GM23338 (cell line): ENCODE results near the gene C11orf42. TPM values are rescaled to one million over a fixed set of nuclear protein-coding genes. Genes with fewer than 3 reads are reported as not detected.

Source experiments
- ATAC-seq: fragments of 200-7000 bp; cut with Tn5 transposase; 3 replicates; pipeline ENCODE4 v1.9.1; 2020
- DNase-seq: peaks from one replicate; pipeline ENCODE4 v3.0.0-alpha.2; 2015; ENCODE audit warnings: low spot score
- H2AFZ ChIP-seq: fragments of 200-600 bp; sonication (generic); 2 replicates; pipeline ENCODE4 v1.8.0; 2016; ENCODE audit warnings: antibody characterized with exemption, mild to moderate bottlenecking, moderate library complexity
- H3F3A ChIP-seq: fragments of 200-600 bp; sonication (generic); replicated peaks from 2 replicates; pipeline ENCODE4 v1.8.0; 2017; ENCODE audit warnings: antibody characterized with exemption, mixed run types, low read depth
- H3K27ac ChIP-seq: fragments of 200-600 bp; sonication (generic); 2 replicates; pipeline ENCODE4 v1.6.1; 2016; ENCODE audit warnings: low read depth
- H3K27me3 ChIP-seq: fragments of 200-600 bp; sonication (generic); 2 replicates; pipeline ENCODE4 v1.8.0; 2016; ENCODE audit warnings: mild to moderate bottlenecking, mixed run types, moderate library complexity; ENCODE audit not compliant: insufficient read depth
- H3K36me3 ChIP-seq: fragments of 200-600 bp; sonication (generic); 2 replicates; pipeline ENCODE4 v1.8.0; 2016; ENCODE audit warnings: mild to moderate bottlenecking; ENCODE audit not compliant: insufficient read depth
- H3K4me1 ChIP-seq: fragments of 200-600 bp; sonication (generic); 2 replicates; pipeline ENCODE4 v1.8.0; 2016; ENCODE audit warnings: mild to moderate bottlenecking, moderate library complexity; ENCODE audit not compliant: insufficient read depth
- H3K4me2 ChIP-seq: fragments of 200-600 bp; sonication (generic); 2 replicates; pipeline ENCODE4 v1.7.1; 2017; ENCODE audit warnings: mixed run types
- H3K4me3 ChIP-seq: fragments of 200-600 bp; sonication (generic); 2 replicates; pipeline ENCODE4 v1.6.1; 2016; ENCODE audit warnings: mixed run types
- H3K79me2 ChIP-seq: fragments of 200-600 bp; sonication (generic); replicated peaks from 2 replicates; pipeline ENCODE4 v1.8.0; 2017; ENCODE audit warnings: mild to moderate bottlenecking; ENCODE audit not compliant: insufficient read depth
- H3K9me2 ChIP-seq: fragments of 200-600 bp; sonication (generic); 2 replicates; pipeline ENCODE4 v1.8.0; 2017; ENCODE audit not compliant: insufficient read depth
- H4K20me1 ChIP-seq: fragments of 200-600 bp; sonication (generic); replicated peaks from 2 replicates; pipeline ENCODE4 v1.8.0; 2017; ENCODE audit warnings: mild to moderate bottlenecking; ENCODE audit not compliant: insufficient read depth
- H3K27ac Mint-ChIP-seq: 2 replicates; pipeline ENCODE4 v1.8.0; 2020; ENCODE audit warnings: inconsistent platforms, mild to moderate bottlenecking, moderate library complexity, mixed read lengths
- H3K27me3 Mint-ChIP-seq: 3 replicates; pipeline ENCODE4 v1.8.0; 2022; ENCODE audit warnings: low read depth, mild to moderate bottlenecking, moderate library complexity, mixed read lengths, inconsistent platforms; ENCODE audit not compliant: insufficient read depth, poor library complexity
- H3K36me3 Mint-ChIP-seq: 3 replicates; pipeline ENCODE4 v1.8.0; 2021; ENCODE audit warnings: low read depth, mild to moderate bottlenecking, inconsistent platforms, moderate library complexity, mixed read lengths
- H3K4me1 Mint-ChIP-seq: 3 replicates; pipeline ENCODE4 v1.8.0; 2020; ENCODE audit warnings: mild to moderate bottlenecking, inconsistent platforms, mixed read lengths
- H3K4me3 Mint-ChIP-seq: 3 replicates; pipeline ENCODE4 v1.8.0; 2021; ENCODE audit warnings: moderate library complexity, mild to moderate bottlenecking, inconsistent platforms, mixed read lengths
- H3K9me3 Mint-ChIP-seq: 3 replicates; pipeline ENCODE4 v1.8.0; 2020; ENCODE audit warnings: moderate library complexity, mild to moderate bottlenecking, inconsistent platforms, mixed read lengths
- CREB1 ChIP-seq: fragments of 250-450 bp; sonication (Bioruptor Pico); IDR thresholded peaks from 2 replicates; pipeline ENCODE4 v1.5.0; 2020; ENCODE audit warnings: low read depth, mild to moderate bottlenecking, moderate library complexity
- JUNB ChIP-seq: IDR thresholded peaks from one replicate; pipeline ENCODE4 v1.6.1; 2016; ENCODE audit warnings: antibody characterized with exemption; ENCODE audit not compliant: unreplicated experiment
- NANOG ChIP-seq: IDR thresholded peaks from 2 replicates; pipeline ENCODE4 v1.6.1; 2016; ENCODE audit warnings: antibody characterized with exemption, borderline replicate concordance
- POLR2AphosphoS5 ChIP-seq: IDR thresholded peaks from 2 replicates; pipeline ENCODE4 v1.6.1; 2016; ENCODE audit warnings: antibody characterized with exemption, low read depth
- STAT1 ChIP-seq: IDR thresholded peaks from one replicate; pipeline ENCODE4 v1.6.1; 2016; ENCODE audit warnings: antibody characterized with exemption; ENCODE audit not compliant: unreplicated experiment
- ZNF114 ChIP-seq: fragments of 250-450 bp; sonication (Bioruptor Pico); IDR thresholded peaks from 2 replicates; pipeline ENCODE4 v1.5.0; 2020; ENCODE audit warnings: mild to moderate bottlenecking, moderate library complexity
- ZNF331 ChIP-seq: fragments of 250-450 bp; sonication (Bioruptor Pico); IDR thresholded peaks from 2 replicates; pipeline ENCODE4 v1.5.0; 2020; ENCODE audit warnings: low read depth, mild to moderate bottlenecking, moderate library complexity
- polyA plus RNA-seq: library from polyadenylated mRNA; unstranded; fragments of >200 nt; fragmentation: Nextera tagmentation; extraction: Ambion mirVana; gene quantifications from 2 replicates; pipeline ENCODE4 v1.2.1, GENCODE V29; 2016
- total RNA-seq: library from RNA; depleted of rRNA; stranded (reverse); fragments of >200 nt; shearing (Covaris generic); gene quantifications from 2 replicates; pipeline ENCODE4 v1.2.3, GENCODE V29; 2014
- TF ChIP-seq, protein P1 (sequence below): IDR thresholded peaks from one replicate; pipeline ENCODE4 v1.6.1; 2018; ENCODE audit warnings: antibody characterized with exemption; ENCODE audit not compliant: unreplicated experiment
- TF ChIP-seq, protein P2 (sequence below), 2 experiments: fragments of 200-600 bp in 1 of 2; sonication (generic) in 1 of 2; conservative IDR thresholded peaks; 2 replicates each; pipeline versions ENCODE4 v1.5.1 to v1.6.1; 2016 to 2017; ENCODE audit warnings: antibody characterized with exemption in 2 of 2, low read depth in 2 of 2, mild to moderate bottlenecking in 2 of 2, moderate library complexity in 1 of 2
- TF ChIP-seq, protein P3 (sequence below): IDR thresholded peaks from 2 replicates; pipeline ENCODE4 v1.6.1; 2016; ENCODE audit warnings: antibody characterized with exemption

The C11orf42 gene
- total and polyA plus RNA-seq, 2 experiments from 2014 or later = not detected

GRCh38 chr11:6199174-6199810, 6.1 kb upstream of the C11orf42 start, which contains the start of gene OR52W1:
Gene OR52W1 (plus strand): TSS chr11:6199224. CDS start chr11:6199224, 0 bp downstream.
- Histone ChIP-seq H3K36me3 (no peaks in the 10 kb centered on the region), H3K4me2 (no peak within 1 kb of the TSS), H3K9me2 (no peaks in the 10 kb centered on the region), H3K27me3 (no peaks in the 10 kb centered on the region), H3K4me3 (no peak within 1 kb of the TSS), H3F3A (no peaks in the 10 kb centered on the region), H3K79me2 (no peaks in the 10 kb centered on the region), H4K20me1 (no peaks in the 10 kb centered on the region; the same call in 1 of the 2 replicates), H2AFZ (no peak within 1 kb of the TSS), H3K4me1 (peaks cover 7% of the 10 kb centered on the region; the same call in 1 of the 2 replicates), H3K27ac (no peak within 1 kb of the TSS)
- no peaks in the 10 kb centered on the region for H3K9me3 Mint-ChIP-seq
- no peak within 1 kb of the TSS for H3K27ac Mint-ChIP-seq
- H3K36me3 Mint-ChIP-seq = no peaks in the 10 kb centered on the region
- H3K4me1 Mint-ChIP-seq = peaks cover 8% of the 10 kb centered on the region
- TF ChIP-seq, protein P1, sequence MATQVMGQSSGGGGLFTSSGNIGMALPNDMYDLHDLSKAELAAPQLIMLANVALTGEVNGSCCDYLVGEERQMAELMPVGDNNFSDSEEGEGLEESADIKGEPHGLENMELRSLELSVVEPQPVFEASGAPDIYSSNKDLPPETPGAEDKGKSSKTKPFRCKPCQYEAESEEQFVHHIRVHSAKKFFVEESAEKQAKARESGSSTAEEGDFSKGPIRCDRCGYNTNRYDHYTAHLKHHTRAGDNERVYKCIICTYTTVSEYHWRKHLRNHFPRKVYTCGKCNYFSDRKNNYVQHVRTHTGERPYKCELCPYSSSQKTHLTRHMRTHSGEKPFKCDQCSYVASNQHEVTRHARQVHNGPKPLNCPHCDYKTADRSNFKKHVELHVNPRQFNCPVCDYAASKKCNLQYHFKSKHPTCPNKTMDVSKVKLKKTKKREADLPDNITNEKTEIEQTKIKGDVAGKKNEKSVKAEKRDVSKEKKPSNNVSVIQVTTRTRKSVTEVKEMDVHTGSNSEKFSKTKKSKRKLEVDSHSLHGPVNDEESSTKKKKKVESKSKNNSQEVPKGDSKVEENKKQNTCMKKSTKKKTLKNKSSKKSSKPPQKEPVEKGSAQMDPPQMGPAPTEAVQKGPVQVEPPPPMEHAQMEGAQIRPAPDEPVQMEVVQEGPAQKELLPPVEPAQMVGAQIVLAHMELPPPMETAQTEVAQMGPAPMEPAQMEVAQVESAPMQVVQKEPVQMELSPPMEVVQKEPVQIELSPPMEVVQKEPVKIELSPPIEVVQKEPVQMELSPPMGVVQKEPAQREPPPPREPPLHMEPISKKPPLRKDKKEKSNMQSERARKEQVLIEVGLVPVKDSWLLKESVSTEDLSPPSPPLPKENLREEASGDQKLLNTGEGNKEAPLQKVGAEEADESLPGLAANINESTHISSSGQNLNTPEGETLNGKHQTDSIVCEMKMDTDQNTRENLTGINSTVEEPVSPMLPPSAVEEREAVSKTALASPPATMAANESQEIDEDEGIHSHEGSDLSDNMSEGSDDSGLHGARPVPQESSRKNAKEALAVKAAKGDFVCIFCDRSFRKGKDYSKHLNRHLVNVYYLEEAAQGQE = no peak
- TF ChIP-seq, protein P2, sequence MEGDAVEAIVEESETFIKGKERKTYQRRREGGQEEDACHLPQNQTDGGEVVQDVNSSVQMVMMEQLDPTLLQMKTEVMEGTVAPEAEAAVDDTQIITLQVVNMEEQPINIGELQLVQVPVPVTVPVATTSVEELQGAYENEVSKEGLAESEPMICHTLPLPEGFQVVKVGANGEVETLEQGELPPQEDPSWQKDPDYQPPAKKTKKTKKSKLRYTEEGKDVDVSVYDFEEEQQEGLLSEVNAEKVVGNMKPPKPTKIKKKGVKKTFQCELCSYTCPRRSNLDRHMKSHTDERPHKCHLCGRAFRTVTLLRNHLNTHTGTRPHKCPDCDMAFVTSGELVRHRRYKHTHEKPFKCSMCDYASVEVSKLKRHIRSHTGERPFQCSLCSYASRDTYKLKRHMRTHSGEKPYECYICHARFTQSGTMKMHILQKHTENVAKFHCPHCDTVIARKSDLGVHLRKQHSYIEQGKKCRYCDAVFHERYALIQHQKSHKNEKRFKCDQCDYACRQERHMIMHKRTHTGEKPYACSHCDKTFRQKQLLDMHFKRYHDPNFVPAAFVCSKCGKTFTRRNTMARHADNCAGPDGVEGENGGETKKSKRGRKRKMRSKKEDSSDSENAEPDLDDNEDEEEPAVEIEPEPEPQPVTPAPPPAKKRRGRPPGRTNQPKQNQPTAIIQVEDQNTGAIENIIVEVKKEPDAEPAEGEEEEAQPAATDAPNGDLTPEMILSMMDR (conservative IDR thresholded peaks at IDR 0.05; ENCODE audit: low read depth in 2 of 2) = no peak
- no peak for TF ChIP-seq STAT1
- TF ChIP-seq JUNB = no peak
- TF ChIP-seq, protein P3, sequence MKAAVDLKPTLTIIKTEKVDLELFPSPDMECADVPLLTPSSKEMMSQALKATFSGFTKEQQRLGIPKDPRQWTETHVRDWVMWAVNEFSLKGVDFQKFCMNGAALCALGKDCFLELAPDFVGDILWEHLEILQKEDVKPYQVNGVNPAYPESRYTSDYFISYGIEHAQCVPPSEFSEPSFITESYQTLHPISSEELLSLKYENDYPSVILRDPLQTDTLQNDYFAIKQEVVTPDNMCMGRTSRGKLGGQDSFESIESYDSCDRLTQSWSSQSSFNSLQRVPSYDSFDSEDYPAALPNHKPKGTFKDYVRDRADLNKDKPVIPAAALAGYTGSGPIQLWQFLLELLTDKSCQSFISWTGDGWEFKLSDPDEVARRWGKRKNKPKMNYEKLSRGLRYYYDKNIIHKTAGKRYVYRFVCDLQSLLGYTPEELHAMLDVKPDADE = no peak
- no peak for TF ChIP-seq NANOG
- no peak for TF ChIP-seq ZNF331 (CRISPR knock-in tag)
- no peak for TF ChIP-seq CREB1 (CRISPR knock-in tag)
- no peak for TF ChIP-seq ZNF114
- TF ChIP-seq POLR2AphosphoS5 = no peak
- DNase-seq = no peak
- H3K4me3 Mint-ChIP-seq = no peak within 1 kb of the TSS
- no peak for ATAC-seq
- H3K27me3 Mint-ChIP-seq = peaks cover 2% of the 10 kb centered on the region
